ENCODE results near the gene PPCDC. TPM values are rescaled to one million over a fixed set of nuclear protein-coding genes. Genes with fewer than 3 reads are reported as not detected.
A peak's percentile ranks its signal among the peaks of the same experiment; 100 is the strongest.

The PPCDC gene
- polyA plus RNA-seq, 1 experiment = 11.1 TPM

- H3K4me3 ChIP-seq (ENCODE audit: low read depth, low read length) = no peak overlapping the region
- ChIA-PET CTCF (interaction anchor here (1.5 kb wide), 1 partner anchor 9 kb away, joined by 3 read pairs; no protein-coding TSS in a partner anchor), POLR2A (no interaction called here)
- no peak for DNase-seq (ENCODE audit: low read depth)
- no peaks in the 10 kb centered on the region for H3K36me3 ChIP-seq (ENCODE audit: control insufficient read depth, insufficient read depth, low read length)
- H3K27me3 ChIP-seq (ENCODE audit: control insufficient read depth, insufficient read depth, low read length) = peaks cover 15% of the 10 kb centered on the region
- no peak for TF ChIP-seq CTCF (IDR thresholded peaks at IDR 0.05; ENCODE audit: insufficient read depth, low read depth, low read length)
These were observed 29.2 kb upstream of the PPCDC start for GRCh38 chr15:74994236-74994635.

GRCh38 chr15:74994685-74995084 lies 28.7 kb upstream of the PPCDC start:
- POLR2A ChIA-PET = no interaction called here
- Histone ChIP-seq H3K4me3 (ENCODE audit: low read depth, low read length) (no peak overlapping the region), H3K27me3 (ENCODE audit: control insufficient read depth, insufficient read depth, low read length) (peaks cover 15% of the 10 kb centered on the region), H3K36me3 (ENCODE audit: control insufficient read depth, insufficient read depth, low read length) (no peaks in the 10 kb centered on the region)
- DNase-seq (ENCODE audit: low read depth) = no peak
- no peak for TF ChIP-seq CTCF (IDR thresholded peaks at IDR 0.05; ENCODE audit: insufficient read depth, low read depth, low read length)
- CTCF ChIA-PET = interaction anchor here (0.8 to 1.5 kb wide), 3 partner anchors 9 to 44 kb away, joined by 3 to 4 read pairs (median 3); no protein-coding TSS in a partner anchor

- ChIA-PET CTCF (interaction anchor here (0.8 to 1.5 kb wide), 3 partner anchors 10 to 45 kb away, joined by 3 to 4 read pairs (median 3); no protein-coding TSS in a partner anchor), POLR2A (no interaction called here)
- DNase-seq (ENCODE audit: low read depth) = peak; percentile 13
These were observed 28.1 kb upstream of the PPCDC start, which contains the start of gene SCAMP5 for GRCh38 chr15:74995182-74995778. Gene SCAMP5, plus strand, starts transcription at chr15:74995563. Its CDS starts 16,277 bp downstream, at chr15:75011840.

GRCh38 chr15:74995779-74996765 lies 27.3 kb upstream of the PPCDC start:
- DNase-seq (ENCODE audit: low read depth) = no peak
- peak overlapping the region; percentile 70 for H3K4me3 ChIP-seq (ENCODE audit: low read depth, low read length)
- TF ChIP-seq CTCF (IDR thresholded peaks at IDR 0.05; ENCODE audit: insufficient read depth, low read depth, low read length) = no peak
- peaks cover 15% of the 10 kb centered on the region for H3K27me3 ChIP-seq (ENCODE audit: control insufficient read depth, insufficient read depth, low read length)
- no peaks in the 10 kb centered on the region for H3K36me3 ChIP-seq (ENCODE audit: control insufficient read depth, insufficient read depth, low read length)
- POLR2A ChIA-PET = no interaction called here
- CTCF ChIA-PET = interaction anchor here (1.3 to 1.5 kb wide), 2 partner anchors 11 to 22 kb away, joined by 3 read pairs; no protein-coding TSS in a partner anchor

More at GRCh38 chr15:74995182-74995778, 28.1 kb upstream of the PPCDC start, which contains the start of gene SCAMP5:
- Histone ChIP-seq H3K4me3 (ENCODE audit: low read depth, low read length) (peak within 1 kb of the TSS; percentile 70), H3K36me3 (ENCODE audit: control insufficient read depth, insufficient read depth, low read length) (no peaks in the 10 kb centered on the region), H3K27me3 (ENCODE audit: control insufficient read depth, insufficient read depth, low read length) (peaks cover 15% of the 10 kb centered on the region)
- no peak for TF ChIP-seq CTCF (IDR thresholded peaks at IDR 0.05; ENCODE audit: insufficient read depth, low read depth, low read length)

- CTCF ChIA-PET = no interaction called here
- no peak for TF ChIP-seq CTCF (IDR thresholded peaks at IDR 0.05; ENCODE audit: insufficient read depth, low read depth, low read length)
- no peaks in the 10 kb centered on the region for H3K36me3 ChIP-seq (ENCODE audit: control insufficient read depth, insufficient read depth, low read length)
- peaks cover 15% of the 10 kb centered on the region for H3K27me3 ChIP-seq (ENCODE audit: control insufficient read depth, insufficient read depth, low read length)
- no peak for DNase-seq (ENCODE audit: low read depth)
- no peak overlapping the region for H3K4me3 ChIP-seq (ENCODE audit: low read depth, low read length)
- POLR2A ChIA-PET = no interaction called here
These were observed 26.2 kb upstream of the PPCDC start for GRCh38 chr15:74997141-74997540.
